ENCODE data around the gene XK. TPM values are rescaled to one million over a fixed set of nuclear protein-coding genes. Genes with fewer than 3 reads are reported as not detected.

XK gene
- total RNA-seq, 1 donor from 2014 or later = 7.4 TPM

DNA sequence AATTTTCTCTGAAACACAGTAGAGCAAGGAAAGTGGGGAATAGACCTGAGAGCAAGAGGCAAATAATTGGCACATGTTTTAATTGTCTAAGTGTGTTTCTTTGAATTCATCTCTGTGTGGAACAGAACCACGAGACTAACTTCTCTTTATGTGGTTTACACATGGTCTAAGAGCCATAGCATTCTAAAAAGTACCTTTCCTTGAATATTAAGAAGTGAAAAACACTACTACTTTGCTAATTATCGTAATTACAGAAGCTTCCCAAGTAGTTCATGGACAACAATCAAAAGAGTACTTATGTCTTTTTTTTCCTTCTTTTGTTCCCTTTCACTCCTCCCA lies 91.4 kb downstream of the XK start:
- Mint-ChIP-seq H3K27me3 (ENCODE audit: unreplicated experiment) (no peaks in the 10 kb centered on the region), H3K36me3 (ENCODE audit: unreplicated experiment) (no peaks in the 10 kb centered on the region), H3K9me3 (ENCODE audit: unreplicated experiment) (no peaks in the 10 kb centered on the region), H3K4me3 (ENCODE audit: unreplicated experiment) (no peak overlapping the region), H3K27ac (ENCODE audit: unreplicated experiment) (no peak overlapping the region), H3K4me1 (ENCODE audit: low read depth, unreplicated experiment) (no peaks in the 10 kb centered on the region)
- DNase-seq = no peak
- no peak for TF ChIP-seq CTCF (IDR thresholded peaks at IDR 0.05; ENCODE audit: partially characterized antibody, unreplicated experiment)

DNA sequence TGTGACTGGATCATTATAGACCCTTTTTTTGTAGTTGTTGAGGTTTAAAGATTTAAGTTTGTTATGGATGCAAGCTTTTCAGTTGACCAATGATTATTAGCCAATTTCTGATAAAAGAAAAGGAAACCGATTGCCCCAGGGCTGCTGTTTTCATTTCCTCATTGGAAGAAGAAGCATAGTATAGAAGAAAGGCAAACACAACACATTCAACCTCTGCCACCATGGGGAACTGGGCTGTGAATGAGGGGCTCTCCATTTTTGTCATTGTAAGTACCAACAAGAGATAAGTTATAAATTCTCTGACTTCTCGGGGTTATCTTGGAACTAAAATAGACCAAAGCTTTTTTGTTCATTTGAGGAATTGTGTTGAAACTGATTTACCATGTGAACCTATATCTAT lies 94.3 kb downstream of the XK start, which contains the start of gene CYBB:
CYBB (plus strand) TSS at position 203 of the 400 bp plus-strand sequence; CDS start at position 222, 19 bp downstream.
- Mint-ChIP-seq H3K4me1 (ENCODE audit: low read depth, unreplicated experiment) (no peaks in the 10 kb centered on the region), H3K27ac (ENCODE audit: unreplicated experiment) (no peak within 1 kb of the TSS), H3K4me3 (ENCODE audit: unreplicated experiment) (no peak within 1 kb of the TSS), H3K36me3 (ENCODE audit: unreplicated experiment) (no peaks in the 10 kb centered on the region), H3K9me3 (ENCODE audit: unreplicated experiment) (no peaks in the 10 kb centered on the region), H3K27me3 (ENCODE audit: unreplicated experiment) (no peaks in the 10 kb centered on the region)
- no peak for DNase-seq
- TF ChIP-seq CTCF (IDR thresholded peaks at IDR 0.05; ENCODE audit: partially characterized antibody, unreplicated experiment) = no peak

- no peaks in the 10 kb centered on the region for H3K9me3 Mint-ChIP-seq (ENCODE audit: unreplicated experiment)
- no peaks in the 10 kb centered on the region for H3K36me3 Mint-ChIP-seq (ENCODE audit: unreplicated experiment)
- H3K27me3 Mint-ChIP-seq (ENCODE audit: unreplicated experiment) = no peaks in the 10 kb centered on the region
- no peaks in the 10 kb centered on the region for H3K4me1 Mint-ChIP-seq (ENCODE audit: low read depth, unreplicated experiment)
- no peak overlapping the region for H3K4me3 Mint-ChIP-seq (ENCODE audit: unreplicated experiment)
- no peak for DNase-seq
- TF ChIP-seq CTCF (IDR thresholded peaks at IDR 0.05; ENCODE audit: partially characterized antibody, unreplicated experiment) = no peak
- no peak overlapping the region for H3K27ac Mint-ChIP-seq (ENCODE audit: unreplicated experiment)
These were observed 95.5 kb downstream of the XK start for GRCh38 chrX:37781081-37781480.

Other genes starting within 250 kb of the XK start
- gene LANCL3, start 114.1 kb upstream of the XK start, total RNA-seq (ENCODE audit: unreplicated experiment) = 1.1 TPM
- 0.61 TPM for gene CYBB, start 94.3 kb downstream of the XK start, total RNA-seq (ENCODE audit: unreplicated experiment)
- gene DYNLT3, start 161.8 kb downstream of the XK start, total RNA-seq (ENCODE audit: unreplicated experiment) = 13.4 TPM

Data from glutamatergic neuron (in vitro differentiated cells).